GM11168 (cell line): ENCODE data around the gene PDE10A.

Experiments used
- in situ Hi-C: fragments of 300-500 bp; cut with MboI; formaldehyde crosslinking; loops from one replicate; pipeline ENCODE4 v1.12.0; 2022; ENCODE audit warnings: low sequenced_read_pairs; ENCODE audit not compliant: unreplicated experiment

PDE10A gene

GRCh38 chr6:165662749-165663376 is at the start of gene PDE10A:
Gene PDE10A (minus strand): TSS chr6:165663241. CDS start chr6:165662811, 430 bp downstream.
- in situ Hi-C loops = no loop called here

- in situ Hi-C loops = no loop called here
These were observed 46.0 kb upstream of the PDE10A start for GRCh38 chr6:165708985-165709576.

- in situ Hi-C loops = no loop called here
These were observed 44.2 kb upstream of the PDE10A start for GRCh38 chr6:165707067-165707853.

- in situ Hi-C loops = no loop called here
These were observed 42.9 kb upstream of the PDE10A start for GRCh38 chr6:165705941-165706340.

GRCh38 chr6:165704045-165704748 is 41.2 kb upstream of the PDE10A start:
- in situ Hi-C loops = no loop called here

GRCh38 chr6:165702669-165703068 is 39.6 kb upstream of the PDE10A start:
- in situ Hi-C loops = no loop called here

- in situ Hi-C loops = no loop called here
These were observed 38.7 kb upstream of the PDE10A start for GRCh38 chr6:165701564-165702354.

- in situ Hi-C loops = no loop called here
These were observed 38.0 kb upstream of the PDE10A start for GRCh38 chr6:165701005-165701404.

GRCh38 chr6:165698868-165699267 is 35.8 kb upstream of the PDE10A start:
- in situ Hi-C loops = no loop called here

- in situ Hi-C loops = no loop called here
These were observed 34.1 kb upstream of the PDE10A start for GRCh38 chr6:165697171-165697570.

GRCh38 chr6:165695722-165696515 is 32.9 kb upstream of the PDE10A start:
- in situ Hi-C loops = no loop called here

GRCh38 chr6:165694296-165694695 is 31.3 kb upstream of the PDE10A start:
- in situ Hi-C loops = no loop called here

GRCh38 chr6:165692106-165692653 is 29.1 kb upstream of the PDE10A start:
- in situ Hi-C loops = no loop called here

GRCh38 chr6:165689699-165690098 is 26.7 kb upstream of the PDE10A start:
- in situ Hi-C loops = no loop called here

- in situ Hi-C loops = no loop called here
These were observed 23.7 kb upstream of the PDE10A start for GRCh38 chr6:165686596-165687365.

GRCh38 chr6:165685302-165685701 is 22.3 kb upstream of the PDE10A start:
- in situ Hi-C loops = no loop called here

- in situ Hi-C loops = no loop called here
These were observed 21.3 kb upstream of the PDE10A start for GRCh38 chr6:165684333-165684732.

- in situ Hi-C loops = no loop called here
These were observed 17.9 kb upstream of the PDE10A start for GRCh38 chr6:165680975-165681374.
